Left forelimb (tissue), 1 donor: Measurements from ENCODE around the gene SPNS3.

Experiments
- DNase-seq: peaks from one replicate; pipeline ENCODE4 v3.0.0-alpha.2; 2018; ENCODE audit warnings: low spot score

Gene SPNS3

DNA sequence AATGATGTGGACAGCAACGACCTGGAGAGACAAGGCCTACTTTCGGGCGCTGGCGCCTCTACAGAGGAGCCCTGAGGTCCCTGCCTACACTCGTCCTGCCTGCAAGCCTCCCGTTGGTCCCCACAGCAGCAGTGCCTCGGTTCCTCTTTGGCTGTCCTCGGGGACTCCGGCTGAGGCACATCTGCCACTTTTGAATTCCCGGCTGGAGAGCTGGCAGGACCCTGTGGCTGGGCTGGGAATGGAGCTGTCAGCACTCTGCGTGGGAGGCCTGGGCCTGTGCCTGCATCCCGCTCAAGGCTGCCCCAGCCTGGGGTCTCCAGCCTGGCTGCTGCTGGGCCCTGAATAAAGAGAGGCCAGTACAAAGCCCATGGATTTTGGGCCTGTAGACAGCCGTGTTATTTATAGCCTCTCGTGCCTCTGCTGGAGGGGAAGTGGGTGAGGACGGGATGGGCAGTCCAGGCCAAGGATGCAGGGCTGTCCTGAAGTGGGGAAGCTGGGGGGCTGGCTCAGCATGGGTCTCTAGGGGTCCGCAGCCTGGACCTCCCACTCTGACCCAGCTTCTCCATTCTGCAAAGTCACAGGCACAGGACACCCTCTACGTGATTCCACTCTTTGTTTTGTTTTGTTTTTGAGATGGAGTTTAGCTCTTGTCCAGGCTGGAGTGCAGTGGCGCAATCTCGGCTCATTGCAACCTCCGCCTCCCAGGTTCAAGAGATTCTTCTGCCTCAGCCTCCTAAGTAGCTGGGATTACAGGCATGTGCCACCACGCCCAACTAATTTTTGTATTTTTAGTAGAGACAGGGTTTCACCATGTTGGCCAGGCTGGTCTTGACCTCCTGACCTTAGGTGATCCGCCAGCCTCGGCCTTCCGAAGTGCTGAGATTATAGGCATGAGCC is 54.3 kb downstream of the SPNS3 start:
- no peak for DNase-seq

DNA sequence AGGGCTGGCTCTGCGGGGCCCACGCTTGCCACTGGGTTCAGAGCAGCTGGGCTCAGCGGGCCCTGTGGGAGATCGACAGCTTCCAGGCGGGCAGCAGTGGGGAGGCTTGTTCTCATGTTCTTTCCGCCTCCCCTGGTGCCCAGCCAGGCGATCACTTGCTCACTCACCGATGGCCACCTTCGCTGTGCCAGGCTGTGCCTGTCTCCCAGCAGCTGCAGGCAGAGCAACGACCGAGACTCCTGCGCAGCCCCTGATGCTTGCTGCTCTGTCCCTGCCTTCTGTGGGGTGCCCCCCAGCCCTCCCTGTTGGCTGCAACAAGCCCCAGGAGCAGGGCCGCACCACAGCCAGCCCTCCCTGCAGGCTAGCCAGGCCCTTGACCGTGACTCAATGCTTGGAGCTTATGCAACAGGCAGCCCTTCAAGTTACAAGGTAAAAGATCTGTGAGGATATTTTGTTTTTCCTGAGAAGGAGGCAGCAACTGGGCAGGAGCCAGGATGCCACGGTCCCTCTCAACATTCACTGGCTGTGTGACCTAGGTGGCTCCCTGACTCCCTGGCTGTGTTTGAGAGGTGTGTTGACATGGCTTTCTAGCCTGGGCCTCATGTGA is 55.4 kb downstream of the SPNS3 start:
- no peak for DNase-seq

DNA sequence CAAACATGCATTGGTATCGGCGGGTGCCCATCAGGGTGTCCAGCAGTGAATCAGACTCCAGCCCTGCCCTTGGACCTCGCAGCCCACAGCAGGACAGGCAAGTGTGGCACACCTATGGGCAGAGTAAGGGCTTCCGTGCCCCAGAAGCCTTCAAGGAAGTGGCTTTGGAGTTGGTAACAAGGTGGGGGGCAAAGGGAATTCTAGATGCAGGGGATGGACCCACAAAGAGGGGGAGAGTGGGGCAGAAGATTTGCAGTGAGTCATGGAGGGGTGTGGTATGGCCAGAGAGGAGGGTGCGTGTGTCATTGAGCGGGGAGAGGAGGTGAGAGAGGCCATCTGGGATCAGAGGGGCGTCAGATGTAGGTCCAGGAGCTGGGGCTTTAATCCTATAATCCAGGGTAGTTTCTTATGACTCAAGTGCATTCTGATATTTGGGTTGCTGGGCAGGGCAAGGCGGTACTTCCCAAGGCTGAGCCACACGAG is 56.4 kb downstream of the SPNS3 start:
- DNase-seq: no peak

DNA sequence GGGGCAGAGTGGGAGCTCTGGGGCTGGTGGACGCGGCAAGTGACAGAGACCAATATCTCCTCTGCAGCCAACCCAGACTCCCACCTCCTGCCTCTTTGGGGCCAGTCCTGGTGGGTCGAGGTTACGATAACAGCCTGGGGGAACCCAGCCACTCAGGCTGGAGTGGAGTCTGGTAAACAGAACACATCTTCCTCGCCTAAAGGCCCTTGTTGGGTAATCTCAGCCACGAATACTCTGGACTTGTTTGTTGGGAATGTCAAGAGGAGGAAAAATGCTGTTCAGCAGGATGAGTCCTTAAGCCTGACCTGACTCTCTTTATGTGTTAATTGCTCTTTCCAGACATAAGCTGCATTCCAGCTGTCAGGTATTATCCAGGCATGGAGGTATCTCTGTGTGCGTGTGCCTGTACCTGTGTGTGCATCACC is 56.9 kb downstream of the SPNS3 start:
- DNase-seq: no peak

DNA sequence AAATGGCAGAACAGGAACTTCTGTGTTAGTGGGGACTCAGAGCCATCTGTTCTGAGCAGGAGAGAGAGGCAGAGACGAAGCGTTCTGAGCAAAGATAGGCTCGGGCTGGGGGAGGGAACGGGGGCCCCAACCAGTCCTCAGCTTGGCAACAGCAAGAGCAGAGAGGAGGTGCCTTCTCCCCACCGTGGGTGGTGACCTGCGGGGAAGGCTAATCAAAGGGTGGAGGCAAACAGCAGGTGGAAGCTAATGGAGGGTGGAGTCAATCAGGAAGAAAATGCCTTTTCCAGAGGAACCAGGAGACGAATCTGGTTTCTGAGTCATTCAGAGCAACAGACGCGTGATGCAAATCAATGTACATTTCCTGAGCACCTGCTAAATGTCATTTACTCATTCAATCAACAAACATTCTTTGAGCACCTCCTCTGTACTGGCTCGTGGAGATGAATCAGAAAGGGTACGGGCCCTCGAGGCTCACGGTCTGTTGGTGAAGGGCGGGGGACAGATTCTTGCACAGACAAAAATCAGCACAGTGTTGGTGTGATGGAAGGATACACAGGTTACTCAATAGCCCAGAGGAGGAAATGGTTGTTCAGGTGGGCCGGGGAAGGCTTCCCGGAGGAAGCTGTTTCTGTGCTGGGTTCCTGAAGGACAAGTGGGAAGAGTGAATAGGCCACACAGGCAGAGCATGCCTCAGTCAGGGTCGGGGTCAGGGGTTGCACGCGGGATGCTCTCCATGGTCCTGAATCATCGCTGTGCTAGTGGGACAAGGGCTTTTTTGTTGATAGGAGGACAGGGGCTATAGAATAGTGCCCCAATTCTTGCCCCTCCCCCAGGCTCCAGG is 59.2 kb downstream of the SPNS3 start:
- DNase-seq: no peak

DNA sequence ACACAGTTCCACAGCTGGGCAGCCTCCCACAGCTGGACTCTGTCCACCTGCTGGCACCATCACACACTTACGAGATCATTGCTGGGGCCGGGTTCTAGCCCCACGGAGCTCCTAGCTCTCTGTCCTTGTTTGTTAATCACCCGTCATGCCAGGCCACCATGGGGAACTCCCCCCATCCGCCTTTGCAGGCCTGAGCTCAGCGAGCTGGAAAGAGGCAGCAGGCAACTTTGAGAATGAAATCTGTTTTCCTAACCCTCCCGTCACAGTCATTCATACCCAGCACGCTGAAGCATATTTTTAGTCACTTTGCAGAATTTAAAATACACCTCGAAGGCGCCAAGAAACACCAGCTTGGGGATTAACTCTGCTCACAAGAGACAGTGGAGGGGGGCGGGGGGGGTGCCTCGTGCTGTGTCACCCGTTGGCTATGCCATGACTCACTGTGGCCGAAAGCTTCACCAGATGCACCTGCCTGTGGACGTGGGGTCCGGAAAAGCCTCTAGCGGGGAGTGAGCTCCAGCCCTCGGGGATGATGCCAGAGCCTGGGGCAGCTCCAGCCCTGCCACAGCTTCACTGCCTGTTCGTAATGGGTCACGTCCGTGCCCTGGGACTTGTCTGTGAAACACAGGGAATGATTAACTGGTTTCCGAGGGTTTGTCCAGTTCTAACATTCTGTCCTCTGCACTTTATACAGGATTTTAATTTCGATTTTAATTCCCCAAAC is 63.5 kb downstream of the SPNS3 start:
- DNase-seq: no peak

DNA sequence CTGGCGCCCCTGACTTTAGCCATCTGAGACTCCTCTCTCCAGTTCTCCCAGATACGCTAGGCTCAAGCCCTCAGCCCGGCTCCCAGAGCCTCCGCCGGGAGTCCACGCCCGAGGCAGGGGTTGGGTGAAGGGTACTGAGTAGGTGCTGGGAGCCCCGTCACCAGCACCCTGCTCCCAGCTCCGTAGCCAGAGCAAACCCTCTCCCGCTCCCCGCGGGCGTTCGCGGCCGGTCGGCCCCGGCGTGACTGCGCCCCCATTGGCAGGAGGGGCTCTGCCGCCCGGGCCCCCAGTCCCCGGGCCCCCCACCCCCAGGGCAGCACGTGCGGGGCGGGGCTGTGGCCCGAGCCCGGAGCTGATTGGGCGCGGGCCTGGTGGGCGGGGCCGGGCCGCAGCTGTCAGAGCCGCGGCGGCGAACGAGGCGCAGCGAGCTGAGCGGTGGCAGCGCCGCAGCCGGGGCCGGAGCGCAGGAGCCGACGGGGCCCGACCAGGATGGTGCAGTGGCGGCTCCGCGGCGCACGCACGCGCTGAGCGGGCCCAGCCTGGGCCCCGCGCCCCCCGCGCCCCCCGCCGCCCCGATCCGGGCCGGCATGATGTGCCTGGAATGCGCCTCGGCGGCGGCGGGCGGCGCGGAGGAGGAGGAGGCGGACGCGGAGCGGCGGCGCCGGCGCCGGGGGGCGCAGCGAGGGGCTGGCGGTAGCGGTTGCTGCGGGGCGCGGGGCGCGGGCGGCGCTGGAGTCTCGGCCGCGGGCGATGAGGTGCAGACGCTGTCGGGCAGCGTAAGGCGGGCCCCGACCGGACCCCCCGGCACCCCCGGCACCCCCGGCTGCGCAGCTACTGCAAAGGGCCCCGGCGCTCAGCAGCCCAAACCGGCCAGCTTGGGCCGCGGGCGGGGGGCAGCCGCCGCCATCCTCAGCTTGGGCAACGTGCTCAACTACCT is 65.0 kb downstream of the SPNS3 start, which contains the start of gene SPNS2:
TSS of gene SPNS2 (plus strand) at position 421 of the 937 bp plus-strand sequence. CDS start at position 588, 167 bp downstream.
- no peak for DNase-seq

DNA sequence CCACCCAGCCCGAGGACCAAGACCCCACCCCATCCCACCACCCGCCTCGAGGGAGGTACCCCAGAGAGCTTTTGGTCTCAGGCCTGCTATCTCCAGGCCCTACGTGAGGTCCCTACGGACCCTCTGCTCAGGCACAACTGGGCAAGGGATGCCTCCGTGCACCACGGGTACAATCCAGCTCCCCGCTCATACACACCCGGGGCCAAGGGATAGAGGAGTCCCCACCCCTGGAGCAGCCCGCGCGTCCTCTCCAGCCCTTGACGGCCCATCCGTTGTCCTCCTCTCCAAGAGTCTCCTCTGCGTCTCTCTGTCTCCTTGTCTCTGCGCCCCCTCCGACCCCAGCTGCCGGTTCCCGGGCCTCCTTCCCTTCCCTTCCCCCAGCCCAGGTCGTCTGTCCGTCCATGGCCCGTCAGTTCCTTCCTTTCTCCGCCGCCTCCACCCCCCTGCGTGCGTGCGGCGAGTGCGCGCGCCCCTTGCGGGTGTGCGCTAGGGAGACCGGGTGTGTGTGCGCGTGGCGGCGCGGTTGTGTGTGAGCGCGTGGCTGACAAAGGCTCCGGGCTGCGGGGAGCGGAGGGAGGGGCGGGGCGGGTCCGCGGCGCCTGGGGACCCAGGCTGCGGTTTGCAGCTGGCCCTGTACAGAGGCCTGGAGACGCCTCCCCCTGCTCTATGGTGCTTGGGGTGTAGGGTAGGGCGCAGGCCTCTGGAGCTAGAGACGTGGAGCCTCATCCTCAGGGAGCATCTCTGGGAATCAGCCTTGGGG is 65.9 kb downstream of the SPNS3 start:
- no peak for DNase-seq

DNA sequence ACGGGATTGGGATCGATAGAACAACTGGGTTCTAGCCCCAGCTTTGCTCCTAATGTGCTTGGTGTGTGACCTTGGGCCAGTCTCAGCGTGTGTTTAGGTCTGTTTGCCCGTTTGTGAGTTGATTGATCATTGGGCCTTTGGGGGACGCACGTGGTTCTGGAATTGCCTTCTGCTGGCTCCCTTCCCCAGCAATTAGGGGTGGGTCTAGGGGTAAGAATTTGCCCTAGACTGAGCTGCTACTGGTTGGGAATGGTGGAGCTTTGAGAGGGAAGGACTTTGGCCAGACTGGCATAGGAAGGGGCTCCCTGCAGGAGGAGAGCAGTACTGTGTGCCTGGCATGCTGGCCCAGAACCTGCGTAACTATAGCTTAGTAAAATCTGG is 66.4 kb downstream of the SPNS3 start:
- no peak for DNase-seq

DNA sequence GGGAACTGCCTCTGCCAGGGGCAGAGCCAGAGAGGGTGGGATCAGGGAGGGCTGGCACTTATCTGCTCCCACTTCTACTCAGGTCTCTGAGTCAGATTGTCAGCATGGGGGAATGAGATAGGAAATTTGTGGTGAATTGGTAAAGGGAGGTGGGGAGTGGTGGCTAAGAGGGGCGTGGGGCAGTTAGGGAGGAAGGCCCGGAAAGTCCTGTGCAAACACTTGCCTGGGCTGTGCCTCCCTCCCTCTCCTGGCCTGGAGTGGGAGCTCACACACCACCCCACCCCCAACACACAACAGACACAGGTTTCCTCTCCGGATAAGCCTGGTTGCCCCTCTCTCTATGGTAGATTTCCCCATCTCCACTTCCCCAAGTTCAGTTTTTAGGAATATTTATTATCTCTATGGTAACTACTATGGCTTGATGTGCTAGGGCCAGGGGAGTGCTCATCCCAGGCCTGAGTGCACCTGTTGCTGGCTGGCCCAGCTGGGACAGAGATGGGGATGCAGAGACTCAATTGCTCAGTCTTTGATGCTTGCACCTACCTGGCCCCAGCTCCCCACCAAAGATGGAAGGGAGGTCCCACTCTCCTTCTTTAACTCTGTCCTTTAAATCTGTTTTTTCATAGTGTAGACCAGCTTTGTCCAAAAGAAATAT is 67.7 kb downstream of the SPNS3 start:
- no peak for DNase-seq

DNA sequence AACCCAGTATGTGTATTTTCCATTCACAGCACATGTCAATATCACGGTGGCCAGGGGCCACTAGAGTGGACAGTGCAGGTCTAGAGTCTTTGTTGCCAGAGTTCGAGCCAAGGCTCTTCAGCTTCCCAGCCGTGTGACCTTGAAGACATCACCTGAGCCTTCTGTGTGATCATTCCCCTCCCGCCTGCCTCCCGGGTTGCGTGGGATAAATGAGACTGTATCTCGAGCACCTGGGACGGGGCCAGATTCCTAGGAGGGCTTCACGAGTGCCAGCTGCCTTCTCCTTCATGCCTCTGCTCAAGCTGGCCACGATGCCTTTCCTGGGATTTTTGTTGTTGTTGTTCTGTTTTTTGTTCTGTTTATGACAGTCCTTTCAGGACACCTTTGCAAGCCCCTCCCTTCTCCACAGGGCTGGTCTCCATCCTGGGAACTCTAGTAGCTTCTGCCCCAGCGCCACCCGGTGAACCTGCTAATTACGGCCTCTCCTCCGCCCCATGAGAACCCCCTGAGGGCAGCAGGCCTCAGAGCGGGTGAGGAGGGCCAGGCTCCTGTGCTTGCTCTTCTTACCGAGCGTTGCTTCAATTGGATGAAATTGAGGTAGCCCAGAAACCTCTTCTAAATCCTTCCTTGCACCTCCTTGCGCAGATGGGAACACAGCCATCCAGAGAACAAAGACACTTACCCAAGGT is 68.9 kb downstream of the SPNS3 start:
- no peak for DNase-seq

DNA sequence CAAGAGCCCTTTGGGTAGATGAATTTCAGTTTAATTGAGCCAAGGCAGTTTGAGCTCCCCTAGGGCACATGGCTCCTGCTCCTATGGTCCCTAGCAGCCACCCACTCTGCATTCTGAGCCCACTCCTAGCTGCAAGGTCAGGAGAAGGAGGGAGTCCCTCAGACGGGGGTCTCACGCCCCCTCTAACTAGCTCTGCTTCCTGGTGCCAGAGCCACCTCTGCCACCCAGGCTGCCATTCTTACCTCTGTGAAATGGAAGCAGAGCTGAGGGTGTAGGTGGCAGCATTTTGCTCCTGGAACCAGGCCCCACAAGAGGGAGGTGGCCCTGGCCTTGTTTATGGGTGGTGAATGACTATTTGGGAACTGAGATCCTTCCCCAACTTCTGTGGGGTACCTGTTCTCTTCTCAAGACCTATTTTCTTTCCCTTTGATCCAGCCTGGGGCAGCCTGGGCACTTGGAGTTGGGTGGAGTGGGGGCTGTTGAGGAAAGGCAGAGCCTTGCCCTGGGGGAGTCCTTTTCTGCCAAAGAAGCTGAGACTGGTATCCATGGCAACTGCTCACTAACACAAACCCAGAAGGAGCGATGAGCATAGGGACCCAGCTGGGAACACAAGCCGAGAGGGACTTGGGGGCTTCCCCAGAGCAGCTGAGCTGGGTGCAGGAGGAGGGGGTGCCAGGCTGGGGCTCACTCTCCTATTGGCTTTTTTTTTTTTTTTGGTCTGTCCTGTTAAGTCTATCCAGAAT is 69.7 kb downstream of the SPNS3 start:
- no peak for DNase-seq

DNA sequence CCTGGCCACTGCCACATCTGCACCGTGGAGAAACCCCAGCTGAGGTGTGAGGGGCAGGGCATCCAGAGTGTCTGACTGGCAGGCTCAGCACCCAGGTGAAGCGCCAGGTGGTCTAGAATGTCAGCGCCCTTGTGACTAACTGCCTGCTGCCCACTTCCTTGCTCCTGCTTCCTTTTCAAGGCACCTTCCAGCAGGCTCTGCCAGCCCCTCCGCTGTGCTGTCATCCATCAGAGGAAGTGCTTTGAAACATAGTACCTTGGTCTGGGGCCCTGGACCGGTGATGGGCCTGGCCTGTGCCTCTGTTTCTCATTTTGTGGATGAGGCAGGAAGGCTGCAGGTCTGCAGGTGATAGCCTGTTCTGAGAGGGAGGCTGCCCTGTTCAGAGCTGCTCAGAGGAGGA is 70.4 kb downstream of the SPNS3 start:
- no peak for DNase-seq

DNA sequence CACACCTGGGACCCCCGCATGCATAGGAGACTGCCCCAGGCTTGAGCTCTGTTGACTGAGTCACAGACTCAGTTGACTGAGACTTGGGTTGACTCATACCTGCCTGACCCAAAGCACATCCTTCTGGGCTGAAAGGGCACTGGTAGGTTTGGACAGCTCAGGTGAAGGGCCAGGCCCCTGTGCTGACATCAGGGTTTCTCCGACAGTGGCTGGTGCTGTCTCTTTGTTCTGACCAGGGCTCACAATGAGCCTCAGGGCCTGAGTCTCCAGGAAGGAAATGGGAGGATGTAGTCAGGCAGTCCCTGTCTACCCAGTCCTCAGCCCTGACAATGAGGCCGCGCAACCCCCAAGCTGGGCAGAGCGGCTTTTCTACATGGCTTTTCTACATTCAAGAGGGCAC is 71.4 kb downstream of the SPNS3 start:
- DNase-seq: no peak

DNA sequence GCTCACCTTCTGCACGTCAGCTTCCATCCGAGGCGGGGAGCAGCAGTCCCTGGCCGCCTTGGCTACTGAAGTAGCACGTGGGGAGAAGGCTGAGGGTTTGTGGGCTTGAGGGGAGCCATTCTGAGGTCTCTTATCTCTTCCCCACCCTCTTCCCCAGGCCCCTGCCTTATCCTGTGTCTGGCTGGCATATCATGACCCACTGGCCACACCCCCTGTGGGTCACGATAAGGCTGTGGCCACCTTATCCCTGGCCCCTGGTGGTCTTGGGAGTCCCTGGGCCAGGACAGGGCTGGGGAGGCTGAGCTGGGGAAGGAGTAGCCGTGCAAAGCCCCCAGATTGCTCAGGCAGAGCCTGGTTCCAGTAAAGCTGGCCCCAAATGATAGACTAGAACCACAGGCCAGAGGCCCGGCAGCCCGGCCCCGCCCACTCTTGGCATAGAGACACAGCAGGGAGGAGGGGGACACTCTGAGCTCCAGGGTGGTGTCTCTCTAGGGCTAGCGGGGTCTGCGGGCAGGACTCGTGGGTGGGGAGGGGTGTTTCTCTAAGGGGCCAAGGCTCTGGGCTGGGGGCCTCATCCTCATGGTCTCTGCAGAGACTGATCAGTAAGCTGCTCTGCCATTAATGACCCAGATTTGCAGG is 72.6 kb downstream of the SPNS3 start:
- DNase-seq: no peak

DNA sequence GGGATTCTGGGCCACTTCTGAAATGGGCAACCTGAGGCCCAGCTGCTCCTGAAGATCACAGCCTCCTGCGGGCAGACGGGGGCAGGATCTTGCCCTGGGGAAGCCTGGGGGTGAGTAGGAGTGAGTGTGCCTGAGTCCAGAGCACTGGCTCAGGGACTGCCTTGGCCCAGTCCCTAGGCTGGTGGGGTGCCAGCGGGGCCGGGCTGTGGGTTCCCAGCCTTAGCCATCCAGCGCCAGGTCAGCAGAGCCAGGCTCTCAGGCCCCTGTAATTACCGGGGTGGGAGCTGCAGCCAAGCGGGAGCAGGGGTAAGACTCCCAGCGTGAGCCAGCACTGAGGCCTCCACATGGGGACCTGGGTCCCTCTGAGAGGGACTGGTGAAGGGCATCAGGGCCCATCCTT is 73.2 kb downstream of the SPNS3 start:
- no peak for DNase-seq

DNA sequence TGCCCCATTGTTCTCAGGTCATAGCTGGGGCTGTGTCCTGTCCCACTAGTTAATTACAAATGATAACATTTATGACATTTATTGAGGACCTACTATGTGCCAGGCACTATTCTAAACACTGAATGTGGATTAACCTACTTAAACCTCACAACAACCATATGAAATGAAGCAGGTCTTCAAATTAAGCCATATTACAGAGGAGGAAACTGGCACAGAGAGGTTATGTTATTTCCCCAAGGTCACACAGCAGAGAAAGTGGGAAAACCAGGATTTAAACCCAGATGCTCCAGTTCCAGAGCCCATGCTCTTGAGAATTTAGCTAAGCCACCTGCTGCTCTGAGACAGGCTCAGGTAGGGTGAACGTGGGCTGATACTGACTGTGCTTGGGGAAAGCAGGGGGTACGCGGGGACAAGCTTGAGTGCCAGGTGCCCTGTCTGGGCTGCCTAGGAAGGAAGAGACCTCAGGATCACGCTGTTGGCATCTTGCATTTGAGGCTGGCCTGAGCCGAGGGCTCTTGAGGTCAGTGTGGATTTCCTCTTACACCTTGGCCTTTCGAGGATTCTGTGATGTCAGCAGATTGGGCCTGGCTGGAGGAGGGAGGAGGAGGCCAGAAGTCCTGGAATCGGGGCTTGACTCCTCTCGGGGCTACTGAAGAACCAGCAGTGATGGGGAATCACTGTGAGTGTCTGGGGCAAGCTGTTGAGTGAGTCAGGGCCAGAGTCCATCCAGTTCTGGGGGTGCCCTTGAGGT is 73.8 kb downstream of the SPNS3 start:
- no peak for DNase-seq
